Stimulated activated CD8-positive, alpha-beta memory T cell treated with anti-CD3 and anti-CD28 coated beads, Interleukin-15, amount 100 ng/mL, for 4 hours (primary cell): Measurements from ENCODE around the gene CHMP5.

Experiments used
- DNase-seq, 2 donors: peaks; one replicate each; pipeline ENCODE4 v3.0.0-alpha.2; 2020; ENCODE audit warnings: low read depth in 2 of 2

Gene CHMP5

GRCh38 chr9:33264473-33265177 is at the start of gene CHMP5, which contains the start of gene BAG1:
CHMP5 (plus strand) TSS chr9:33265049; CDS start chr9:33265079, 30 bp downstream.
BAG1 (minus strand) TSS chr9:33264708.
- DNase-seq, result peak; percentile 99 to 100

- no peak for DNase-seq
Measured at GRCh38 chr9:33220681-33221567, 43.9 kb upstream of the CHMP5 start.

GRCh38 chr9:33221568-33221884 is 43.3 kb upstream of the CHMP5 start:
- DNase-seq, result no peak

DNA sequence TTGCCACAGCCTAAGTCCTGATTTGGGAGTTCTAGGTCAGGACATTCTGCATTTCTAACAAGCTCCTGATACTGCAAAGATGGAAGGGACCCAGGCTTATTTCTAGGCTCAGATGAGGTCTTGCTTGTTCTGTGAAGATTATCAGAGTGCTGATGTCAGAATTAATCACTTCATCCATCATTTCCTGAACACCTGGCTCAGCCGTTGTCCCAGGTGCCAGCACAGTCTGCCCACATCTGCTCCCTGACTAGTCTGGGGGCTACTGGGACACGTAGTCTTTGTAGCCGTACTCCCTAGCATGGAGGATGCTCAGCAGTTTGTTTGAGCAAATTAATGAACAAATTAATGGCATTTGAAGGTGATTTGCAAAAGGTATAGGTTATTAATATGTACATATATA is 42.8 kb upstream of the CHMP5 start:
- no peak for DNase-seq

DNA sequence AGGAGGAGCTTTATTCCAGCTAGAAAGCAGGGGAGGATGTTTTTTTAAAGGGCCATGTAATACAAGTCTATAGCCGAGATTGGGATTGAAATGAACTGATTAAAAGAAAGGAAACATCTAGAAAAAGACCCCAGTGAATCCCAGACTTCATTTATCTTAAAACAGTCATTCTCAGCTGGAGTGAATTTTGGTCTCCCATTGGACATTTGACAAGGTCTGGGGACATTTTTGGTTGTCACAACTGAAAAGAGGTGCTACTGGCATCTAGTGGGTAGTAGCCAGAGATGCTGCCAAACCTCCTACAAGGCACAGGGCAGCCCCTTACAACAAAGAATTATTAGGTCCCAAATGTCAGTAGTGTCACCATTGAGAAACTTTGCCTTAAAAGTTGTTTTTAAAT is 41.2 kb upstream of the CHMP5 start:
- DNase-seq, result no peak

DNA sequence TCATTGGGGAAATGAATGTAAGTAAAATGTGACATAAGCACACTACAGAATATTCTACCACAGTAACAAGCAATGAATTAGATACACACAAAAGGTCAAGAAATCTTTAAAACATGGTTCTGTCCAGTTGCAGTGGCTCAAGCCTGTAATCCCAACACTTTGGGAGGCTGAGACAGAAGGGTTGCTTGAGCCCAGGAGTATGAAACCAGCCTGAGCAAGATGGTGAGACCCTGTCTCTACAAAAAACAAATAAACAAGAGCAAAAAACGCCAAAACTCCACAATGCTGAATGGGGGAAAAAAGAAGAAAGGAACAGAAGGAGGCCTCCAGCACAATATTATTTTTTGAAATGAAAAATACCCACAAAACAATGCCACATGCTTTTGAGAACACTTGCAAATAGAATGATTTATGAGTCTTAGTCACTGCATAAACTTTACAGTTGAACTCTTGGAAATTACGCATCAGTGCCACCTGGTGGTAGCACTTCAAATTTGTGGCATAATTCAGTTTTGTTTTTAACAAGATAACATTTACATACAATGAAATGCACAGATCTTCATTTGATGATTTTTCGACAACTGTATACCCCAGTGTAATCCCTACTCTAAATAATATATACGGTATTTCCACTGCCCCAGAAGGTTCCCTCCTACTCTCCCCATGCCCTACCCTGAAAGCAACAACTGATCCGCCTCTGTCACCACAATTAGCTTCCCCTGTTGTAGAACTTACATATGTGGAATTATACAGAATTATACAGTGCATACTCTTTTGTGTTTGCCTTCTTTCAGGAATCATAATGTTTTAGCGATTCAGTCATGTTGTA is 39.3 kb upstream of the CHMP5 start:
- DNase-seq, result peak; percentile 6 to 50

DNA sequence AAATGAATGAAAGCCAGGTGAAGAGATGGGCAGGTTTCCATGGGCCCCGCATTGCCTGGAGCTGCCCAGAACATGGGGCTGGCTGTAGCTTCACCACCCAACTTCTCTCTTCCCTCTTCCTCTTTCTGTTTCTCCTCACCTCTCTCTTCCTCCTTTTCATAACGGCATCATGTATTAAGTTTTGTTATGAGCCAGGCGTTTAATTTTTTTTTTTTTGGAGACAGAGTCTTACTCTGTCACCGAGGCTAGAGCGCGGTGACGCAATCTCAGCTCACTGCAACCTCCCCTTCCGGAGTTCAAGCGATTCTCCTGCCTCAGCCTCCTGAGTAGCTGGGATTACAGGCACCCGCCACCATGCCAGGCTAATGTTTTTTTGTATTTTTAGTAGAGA is 37.8 kb upstream of the CHMP5 start:
- no peak for DNase-seq

GRCh38 chr9:33227741-33228140 is 37.1 kb upstream of the CHMP5 start:
- DNase-seq, result no peak

GRCh38 chr9:33228606-33229005 is 36.2 kb upstream of the CHMP5 start:
- DNase-seq, result no peak

DNA sequence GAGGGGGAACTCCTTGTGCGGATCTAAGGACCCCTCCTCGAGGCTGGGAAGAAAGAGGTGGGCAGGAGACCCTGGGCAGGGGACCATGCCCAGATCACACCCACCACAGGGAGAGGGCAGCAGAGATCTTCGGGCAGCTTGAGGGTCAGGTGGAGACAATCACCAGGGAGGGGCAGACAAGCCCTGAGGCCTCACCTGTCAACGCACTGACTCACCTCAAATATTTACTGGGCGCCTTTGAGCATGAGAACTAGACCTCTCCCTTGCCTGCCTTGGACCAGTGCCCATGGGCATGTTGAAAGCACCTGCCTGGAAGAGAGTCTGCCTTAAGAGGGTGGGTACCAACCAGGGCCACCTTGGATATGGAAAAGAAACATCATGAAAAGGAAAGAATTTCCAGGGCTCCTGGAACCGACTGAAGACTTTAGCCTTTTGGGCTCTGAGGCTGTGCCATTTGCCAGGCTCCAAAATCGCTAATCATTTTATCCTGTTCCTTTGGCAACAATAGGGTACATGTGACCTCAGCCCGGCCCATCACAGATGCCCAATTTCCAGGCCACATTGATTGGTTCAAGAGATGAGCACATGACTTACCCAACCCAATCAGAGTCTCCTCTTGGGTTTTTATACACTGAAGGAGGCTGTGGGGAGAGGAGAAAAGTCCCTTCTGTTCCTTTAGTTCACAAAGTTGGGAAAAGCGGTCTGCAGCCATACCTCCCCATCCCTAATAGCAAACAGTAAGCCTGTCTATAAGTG is 35.3 kb upstream of the CHMP5 start:
- DNase-seq, result no peak

DNA sequence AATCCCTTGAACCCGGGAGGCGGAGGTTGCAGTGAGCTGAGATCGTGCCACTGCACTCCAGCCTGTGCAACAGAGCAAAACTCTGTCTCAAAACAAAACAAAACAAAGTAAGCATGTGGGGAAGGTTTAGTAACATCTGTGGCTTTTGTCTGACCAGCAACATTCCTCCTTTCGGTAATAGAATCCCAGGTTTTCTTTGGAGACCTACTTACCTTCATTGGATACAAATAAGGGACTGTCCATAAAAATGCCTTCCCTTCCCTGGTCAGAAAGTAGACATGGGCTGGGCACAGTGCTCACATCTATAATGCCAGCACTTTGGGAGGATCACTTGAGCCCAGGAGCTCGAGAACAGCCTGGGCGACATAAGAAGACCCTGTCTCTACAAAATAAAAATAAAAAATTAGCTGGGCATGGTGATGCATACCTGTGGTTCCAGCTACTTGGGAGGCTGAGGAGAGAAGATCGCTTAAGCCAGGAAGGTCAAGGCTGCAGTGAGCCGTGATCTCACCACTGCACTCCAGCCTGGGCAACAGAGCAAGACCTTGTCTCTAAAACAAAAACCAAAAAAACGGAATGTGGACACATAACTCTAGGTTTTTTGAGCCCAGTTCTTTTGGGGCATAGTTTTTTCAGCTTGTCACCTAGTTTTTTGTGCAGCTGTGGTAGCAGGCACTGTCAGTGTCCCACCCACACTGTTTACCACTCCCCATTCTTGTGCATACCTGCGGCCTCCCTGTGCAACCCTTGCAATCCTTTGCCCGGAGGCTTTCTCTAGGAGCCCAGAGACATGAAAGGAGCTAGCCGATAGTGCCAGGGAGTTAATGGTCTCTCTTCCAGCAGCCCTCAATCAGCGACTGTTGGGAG is 33.9 kb upstream of the CHMP5 start:
- no peak for DNase-seq

DNA sequence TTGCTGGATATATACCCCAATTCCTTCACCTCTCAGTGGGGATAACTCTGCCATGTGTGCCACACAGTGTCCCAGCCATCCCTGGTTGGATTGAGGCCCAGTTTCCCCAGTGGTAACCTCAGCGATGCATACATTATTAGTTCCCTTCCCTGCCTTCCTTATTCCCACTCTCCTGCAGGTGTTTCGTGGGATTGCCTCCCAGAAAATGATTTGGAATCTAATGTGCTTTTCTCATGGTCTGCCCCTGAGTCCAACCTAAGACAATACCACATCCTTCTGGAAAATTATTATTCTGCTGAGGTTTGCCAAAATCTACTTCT is 33.3 kb upstream of the CHMP5 start:
- DNase-seq, result no peak

- DNase-seq, result no peak
Measured at GRCh38 chr9:33232815-33233214, 32.0 kb upstream of the CHMP5 start.

- DNase-seq, result no peak
Measured at GRCh38 chr9:33233626-33234342, 31.1 kb upstream of the CHMP5 start.

- no peak for DNase-seq
Measured at GRCh38 chr9:33234511-33235467, 30.1 kb upstream of the CHMP5 start.

DNA sequence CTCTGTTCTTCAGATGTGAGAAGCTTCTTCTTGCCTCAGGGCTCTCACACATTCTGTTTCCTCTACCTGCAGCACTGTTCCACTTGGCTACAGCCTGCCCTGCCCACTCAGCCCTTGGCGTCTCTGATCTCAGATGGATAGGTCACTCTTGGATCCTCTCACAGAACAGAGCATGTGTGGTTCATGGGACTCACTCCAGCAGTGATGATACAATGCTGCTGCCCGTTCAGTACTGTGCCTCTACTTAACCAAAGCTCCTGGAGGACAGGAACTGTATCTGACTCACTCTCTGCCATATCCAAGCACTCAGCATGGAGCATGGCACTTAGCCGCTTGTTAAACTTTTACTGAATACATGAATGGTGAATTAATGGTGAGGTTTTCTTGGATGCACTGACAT is 28.3 kb upstream of the CHMP5 start:
- DNase-seq, result no peak

DNA sequence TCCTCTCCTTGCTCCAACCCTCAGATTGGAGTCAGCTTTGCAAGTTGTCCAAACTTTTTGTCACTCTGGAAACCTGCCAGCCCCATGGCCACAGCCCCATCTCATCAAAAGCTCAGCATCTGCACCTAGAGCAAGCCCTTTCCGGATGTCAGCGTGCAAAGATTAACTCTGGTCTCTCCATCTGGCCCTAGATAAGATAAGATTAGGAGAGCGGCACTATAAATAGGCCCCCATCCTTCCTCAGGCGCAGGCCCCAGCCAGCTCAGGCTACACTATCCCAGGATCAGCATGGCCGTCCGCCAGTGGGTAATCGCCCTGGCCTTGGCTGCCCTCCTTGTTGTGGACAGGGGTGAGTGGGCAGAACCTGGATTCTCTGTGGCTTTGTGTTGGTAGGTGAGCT is 24.9 kb upstream of the CHMP5 start, which contains the start of gene SPINK4:
Gene SPINK4, plus strand, starts transcription at position 247 of the 400 bp plus-strand sequence. Its CDS starts 42 bp downstream, at position 289.
- no peak for DNase-seq

DNA sequence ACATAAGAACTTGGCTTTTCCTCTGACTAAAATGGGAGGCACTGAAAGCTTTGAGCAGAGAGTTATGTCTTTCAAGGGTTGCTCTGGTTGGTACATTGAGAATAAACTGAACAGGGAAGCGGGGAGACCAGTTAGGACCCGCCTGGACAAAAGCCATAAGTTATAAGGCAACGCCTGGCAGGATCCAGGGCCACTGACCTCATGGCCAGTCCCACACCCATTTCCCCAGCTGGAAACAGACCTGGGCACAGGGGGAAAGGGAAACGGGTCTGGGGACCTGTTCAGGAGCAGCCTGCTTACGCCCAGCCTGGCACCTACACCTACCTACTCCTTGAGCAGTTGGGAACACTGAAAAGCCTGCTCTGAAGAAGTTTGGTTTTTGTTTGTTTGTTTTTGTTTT is 23.6 kb upstream of the CHMP5 start:
- no peak for DNase-seq

GRCh38 chr9:33242609-33243134 is 22.2 kb upstream of the CHMP5 start:
- no peak for DNase-seq
